Cardiac fibroblast (primary cell): ENCODE measurements around the gene TAOK3.
A peak's percentile ranks its signal among the peaks of the same experiment; 100 is the strongest.

ENCODE experiments used
- DNase-seq, 2 donors: peaks; one replicate each; pipeline versions ENCODE4 v3.0.0 to v3.0.0-alpha.2; 2010; ENCODE audit warnings: low read depth in 2 of 2
- H3K4me3 ChIP-seq, 2 donors: replicated peaks in 1 of 2; 1 replicate in 1 of 2; 2 replicates in 1 of 2; pipeline ENCODE4 v1.5.1; 2011; ENCODE audit warnings: low read depth in 2 of 2, low read length in 2 of 2, mild to moderate bottlenecking in 2 of 2, moderate library complexity in 1 of 2
- CTCF ChIP-seq: IDR thresholded peaks from one replicate; pipeline ENCODE4 v1.5.1; 2011; ENCODE audit warnings: low read depth, mild to moderate bottlenecking, low read length, inconsistent platforms

The TAOK3 gene

GRCh38 chr12:118185602-118186397 is 186.9 kb downstream of the TAOK3 start:
- TF ChIP-seq CTCF = no peak
- no peak overlapping the region for H3K4me3 ChIP-seq
- peak in 1 of 2 donors; percentile 15 for DNase-seq

- no peak overlapping the region for H3K4me3 ChIP-seq
- no peak for TF ChIP-seq CTCF
- peak; percentile 33 to 38 for DNase-seq
Measured at GRCh38 chr12:118183711-118184110, 189.0 kb downstream of the TAOK3 start.

GRCh38 chr12:118183155-118183554 is 189.6 kb downstream of the TAOK3 start:
- no peak overlapping the region for H3K4me3 ChIP-seq
- no peak for DNase-seq
- no peak for TF ChIP-seq CTCF

- no peak overlapping the region for H3K4me3 ChIP-seq
- no peak for DNase-seq
- TF ChIP-seq CTCF = no peak
Measured at GRCh38 chr12:118175823-118176447, 196.8 kb downstream of the TAOK3 start.

- no peak for TF ChIP-seq CTCF
- no peak for DNase-seq
- H3K4me3 ChIP-seq = no peak overlapping the region
Measured at GRCh38 chr12:118166946-118167345, 205.8 kb downstream of the TAOK3 start.

- H3K4me3 ChIP-seq = no peak overlapping the region
- TF ChIP-seq CTCF = peak; percentile 54
- peak; percentile 47 to 58 for DNase-seq
Measured at GRCh38 chr12:118164798-118165486, 207.8 kb downstream of the TAOK3 start.
